Neural cell (in vitro differentiated cells): ENCODE data around the gene S1PR2.

ENCODE experiments used
- EP300 ChIP-seq: fragments of 450-650 bp; conservative IDR thresholded peaks from 2 replicates; pipeline ENCODE4 v1.6.1; 2014; ENCODE audit warnings: antibody characterized with exemption, mild to moderate bottlenecking, moderate library complexity; ENCODE audit not compliant: poor library complexity, severe bottlenecking
- EZH2 ChIP-seq: fragments of 200-600, 300-800 bp; shearing (Covaris generic), sonication (generic); IDR thresholded peaks from 2 replicates; pipeline ENCODE4 v1.6.1; 2014; ENCODE audit warnings: antibody characterized with exemption, low read length, borderline replicate concordance, mild to moderate bottlenecking; ENCODE audit not compliant: insufficient read depth, poor library complexity, severe bottlenecking
- MXI1 ChIP-seq: fragments of 450-650 bp; conservative IDR thresholded peaks from 2 replicates; pipeline ENCODE4 v1.6.1; 2014; ENCODE audit warnings: antibody characterized with exemption, mild to moderate bottlenecking; ENCODE audit not compliant: poor library complexity, severe bottlenecking
- POLR2AphosphoS5 ChIP-seq: IDR thresholded peaks from 2 replicates; pipeline ENCODE4 v1.6.1; 2012
- RAD21 ChIP-seq: fragments of 450-650 bp; conservative IDR thresholded peaks from 2 replicates; pipeline ENCODE4 v1.6.1; 2014; ENCODE audit warnings: antibody characterized with exemption, mild to moderate bottlenecking, moderate library complexity
- REST ChIP-seq: IDR thresholded peaks from 2 replicates; pipeline ENCODE4 v1.6.1; 2012; ENCODE audit warnings: borderline replicate concordance
- SMC3 ChIP-seq: fragments of 450-650 bp; conservative IDR thresholded peaks from 2 replicates; pipeline ENCODE4 v1.6.1; 2014; ENCODE audit warnings: antibody characterized with exemption, mild to moderate bottlenecking, moderate library complexity; ENCODE audit not compliant: poor library complexity
- TF ChIP-seq, protein P1 (sequence below): fragments of 450-650 bp; IDR thresholded peaks from 2 replicates; pipeline ENCODE4 v1.5.1; 2014; ENCODE audit warnings: antibody characterized with exemption, mild to moderate bottlenecking, moderate library complexity; ENCODE audit not compliant: poor library complexity, severe bottlenecking

- TF ChIP-seq RAD21 = no peak
- TF ChIP-seq EZH2 = no peak
- TF ChIP-seq, protein P1, sequence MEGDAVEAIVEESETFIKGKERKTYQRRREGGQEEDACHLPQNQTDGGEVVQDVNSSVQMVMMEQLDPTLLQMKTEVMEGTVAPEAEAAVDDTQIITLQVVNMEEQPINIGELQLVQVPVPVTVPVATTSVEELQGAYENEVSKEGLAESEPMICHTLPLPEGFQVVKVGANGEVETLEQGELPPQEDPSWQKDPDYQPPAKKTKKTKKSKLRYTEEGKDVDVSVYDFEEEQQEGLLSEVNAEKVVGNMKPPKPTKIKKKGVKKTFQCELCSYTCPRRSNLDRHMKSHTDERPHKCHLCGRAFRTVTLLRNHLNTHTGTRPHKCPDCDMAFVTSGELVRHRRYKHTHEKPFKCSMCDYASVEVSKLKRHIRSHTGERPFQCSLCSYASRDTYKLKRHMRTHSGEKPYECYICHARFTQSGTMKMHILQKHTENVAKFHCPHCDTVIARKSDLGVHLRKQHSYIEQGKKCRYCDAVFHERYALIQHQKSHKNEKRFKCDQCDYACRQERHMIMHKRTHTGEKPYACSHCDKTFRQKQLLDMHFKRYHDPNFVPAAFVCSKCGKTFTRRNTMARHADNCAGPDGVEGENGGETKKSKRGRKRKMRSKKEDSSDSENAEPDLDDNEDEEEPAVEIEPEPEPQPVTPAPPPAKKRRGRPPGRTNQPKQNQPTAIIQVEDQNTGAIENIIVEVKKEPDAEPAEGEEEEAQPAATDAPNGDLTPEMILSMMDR = no peak
- no peak for TF ChIP-seq REST
- TF ChIP-seq EP300 = no peak
- no peak for TF ChIP-seq MXI1
- TF ChIP-seq POLR2AphosphoS5 = no peak
- no peak for TF ChIP-seq SMC3
Measured at GRCh38 chr19:10238172-10238783, 7.1 kb upstream of the S1PR2 start.
